K562 (cell line): ENCODE results near the gene PIK3R5. TPM values are rescaled to one million over a fixed set of nuclear protein-coding genes. Genes with fewer than 3 reads are reported as not detected.

Experiments
- BCLAF1 ChIP-seq, 2 experiments: fragments of 450-650 bp in 1 of 2; IDR thresholded peaks; 2 replicates each; pipeline ENCODE4 v1.6.1; 2011 to 2017; ENCODE audit warnings: low read depth in 2 of 2, antibody characterized with exemption in 1 of 2, borderline replicate concordance in 1 of 2, low read length in 1 of 2, mild to moderate bottlenecking in 1 of 2, mixed read lengths in 1 of 2; ENCODE audit not compliant: control insufficient read depth in 1 of 2
- CLOCK ChIP-seq: fragments of 250-450 bp; sonication (Bioruptor Pico); IDR thresholded peaks from 2 replicates; pipeline ENCODE4 v1.4.0; 2020; ENCODE audit warnings: mild to moderate bottlenecking, moderate library complexity, borderline replicate concordance
- FOXP4 ChIP-seq: sonication (generic); formaldehyde crosslinking; IDR thresholded peaks from 2 replicates; pipeline ENCODE4 v1.8.0; 2022; ENCODE audit warnings: mild to moderate bottlenecking, missing genetic modification reagents, borderline replicate concordance
- GATAD2B ChIP-seq: fragments of 450-650 bp; IDR thresholded peaks from 2 replicates; pipeline ENCODE4 v1.6.1; 2017; ENCODE audit warnings: mild to moderate bottlenecking, borderline replicate concordance
- JUN ChIP-seq, 2 experiments: sonication (generic) in 1 of 2; formaldehyde crosslinking in 1 of 2; IDR thresholded peaks; 2 replicates each; pipeline versions ENCODE4 v1.6.1 to v1.8.0; 2012 to 2022; ENCODE audit warnings: borderline replicate concordance in 2 of 2, mild to moderate bottlenecking in 2 of 2, improper control_type of control experiment in 1 of 2, low read depth in 1 of 2, low read length in 1 of 2, missing genetic modification reagents in 1 of 2
- LARP7 ChIP-seq: fragments of 450-650 bp; IDR thresholded peaks from 2 replicates; pipeline ENCODE4 v1.6.1; 2016
- NR2C1 ChIP-seq, 2 experiments: fragments of 450-650 bp; IDR thresholded peaks; 2 replicates each; pipeline ENCODE4 v1.6.1; 2017; ENCODE audit warnings: mild to moderate bottlenecking in 2 of 2, antibody characterized with exemption in 1 of 2, inconsistent platforms in 1 of 2, missing compliant biosample characterization in 1 of 2, missing genetic modification characterization in 1 of 2
- PURB ChIP-seq: sonication (generic); formaldehyde crosslinking; IDR thresholded peaks from 2 replicates; pipeline ENCODE4 v1.9.0; 2021; ENCODE audit warnings: low read depth, mild to moderate bottlenecking, missing genetic modification reagents
- RFX1 ChIP-seq: fragments of 450-650 bp; IDR thresholded peaks from 2 replicates; pipeline ENCODE4 v1.6.1; 2016; ENCODE audit warnings: mild to moderate bottlenecking, moderate library complexity
- SMC3 ChIP-seq: conservative IDR thresholded peaks from 2 replicates; pipeline ENCODE4 v1.6.1; 2011; ENCODE audit warnings: low read depth, low read length, improper control_type of control experiment; ENCODE audit not compliant: insufficient read depth
- SREBF2 ChIP-seq: sonication (generic); formaldehyde crosslinking; IDR thresholded peaks from 2 replicates; pipeline ENCODE4 v1.4.0; 2020; ENCODE audit warnings: mild to moderate bottlenecking, missing genetic modification reagents
- SRF ChIP-seq, 2 experiments: fragments of 250-450, 450-650 bp in 1 of 2; sonication (Bioruptor Pico) in 1 of 2; sonication (generic) in 1 of 2; formaldehyde crosslinking; IDR thresholded peaks; 2 replicates each; pipeline versions ENCODE4 v1.5.0 to v1.5.1; 2020 to 2022; ENCODE audit warnings: mild to moderate bottlenecking in 1 of 2, missing genetic modification reagents in 1 of 2
- UBTF ChIP-seq, 2 experiments: IDR thresholded peaks; 2 replicates each; pipeline ENCODE4 v1.6.1; 2012; ENCODE audit warnings: improper control_type of control experiment in 2 of 2, low read depth in 2 of 2, low read length in 2 of 2, borderline replicate concordance in 1 of 2
- polyA plus RNA-seq, 8 experiments: library from polyadenylated mRNA; depleted of rRNA in 4 of 8; stranded (reverse) in 5 of 8; unstranded in 3 of 8; fragments of >200 nt; fragmentation: Nextera tagmentation in 2 of 8; fragmentation: Illumina TruSeq in 1 of 8; extraction: Ambion mirVana in 2 of 8; extraction: Trizol in 1 of 8; gene quantifications; 2 replicates each; pipeline versions ENCODE4 v1.2.1 to v1.2.3, GENCODE V29; 2011 to 2014; ENCODE audit warnings: inconsistent platforms in 1 of 8, missing spikeins in 1 of 8
- total RNA-seq, 7 experiments: library from RNA; depleted of rRNA in 6 of 7; stranded (reverse); fragments of >200 nt in 6 of 7; fragmentation: Illumina TruSeq in 2 of 7; extraction: Trizol in 2 of 7; gene quantifications; 2 replicates each; pipeline versions ENCODE4 v1.2.1 to v1.2.3, GENCODE V29; 2011 to 2021; ENCODE audit warnings: low replicate concordance in 1 of 7

Gene PIK3R5
- total and polyA plus RNA-seq, 9 of the 15 experiments (the other 6 are each of a cell fraction or from before 2014, with no cell fraction given) = 0.01 to 0.38 TPM; not detected in 7

GRCh38 chr17:8881606-8882005 lies 83.9 kb downstream of the PIK3R5 start (continued):
- TF ChIP-seq SRF (CRISPR knock-in tag; IDR thresholded peaks at IDR 0.05) (no peak), RFX1 (no peak), CLOCK (CRISPR knock-in tag) (no peak), SREBF2 (CRISPR knock-in tag) (no peak), NR2C1 (IDR thresholded peaks at IDR 0.05) (no peak), NR2C1 (tag; IDR thresholded peaks at IDR 0.05) (no peak), SMC3 (no peak), BCLAF1 (IDR thresholded peaks at IDR 0.05; ENCODE audit: borderline replicate concordance in 1 of 2, control insufficient read depth in 1 of 2, low read depth in 2 of 2, low read length in 1 of 2) (no peak), UBTF (IDR thresholded peaks at IDR 0.05; ENCODE audit: borderline replicate concordance in 1 of 2, low read depth in 2 of 2, low read length in 2 of 2) (no peak), GATAD2B (no peak), JUN (IDR thresholded peaks at IDR 0.05; ENCODE audit: borderline replicate concordance, low read depth, low read length) (no peak), JUN (CRISPR knock-in tag; IDR thresholded peaks at IDR 0.05; ENCODE audit: borderline replicate concordance) (no peak), FOXP4 (CRISPR knock-in tag) (no peak), PURB (no peak), LARP7 (no peak)
